OCI-LY3 (cell line): Measurements from ENCODE around the gene KLB.
"Not testable (repeated sequence)": the region's sequence is repeated elsewhere in the genome, so short reads cannot be mapped to it uniquely, and the experiment has no call there.

Source experiments
- H2AFZ ChIP-seq: fragments of 200-600, 300-600 bp; shearing (Covaris generic); 2 replicates; pipeline ENCODE4 v1.6.0; 2014; ENCODE audit warnings: antibody characterized with exemption, low read depth, low read length
- H3K27ac ChIP-seq: fragments of 200-600, 300-600 bp; sonication (generic); 2 replicates; pipeline ENCODE4 v1.5.1; 2014; ENCODE audit warnings: mild to moderate bottlenecking, low read length, moderate library complexity, mixed read lengths
- H3K27me3 ChIP-seq: fragments of 200-600, 300-600 bp; sonication (generic); 2 replicates; pipeline ENCODE4 v1.6.1; 2014; ENCODE audit warnings: low read depth, low read length, mixed read lengths
- H3K36me3 ChIP-seq: fragments of 200-600, 300-600 bp; sonication (generic); replicated peaks from 2 replicates; pipeline ENCODE3; 2014; ENCODE audit warnings: low read depth, low read length, mixed read lengths
- H3K4me1 ChIP-seq: fragments of 300-600, 200-600 bp; sonication (generic); 2 replicates; pipeline ENCODE4 v1.6.1; 2014; ENCODE audit warnings: low read length, mixed read lengths
- H3K4me2 ChIP-seq: fragments of 200-600, 300-600 bp; sonication (generic); 2 replicates; pipeline ENCODE4 v1.6.1; 2014; ENCODE audit warnings: low read length, mixed read lengths
- H3K4me3 ChIP-seq: fragments of 300-600, 200-600 bp; sonication (generic); 2 replicates; pipeline ENCODE4 v1.5.1; 2014; ENCODE audit warnings: antibody characterized with exemption, mild to moderate bottlenecking, low read length, moderate library complexity
- H3K79me2 ChIP-seq: fragments of 300-600, 200-600 bp; shearing (Covaris generic); 2 replicates; pipeline ENCODE4 v1.6.1; 2014; ENCODE audit warnings: mild to moderate bottlenecking, low read length, mixed read lengths
- H3K9ac ChIP-seq: fragments of 300-600, 200-600 bp; shearing (Covaris generic); 2 replicates; pipeline ENCODE4 v1.6.0; 2014; ENCODE audit warnings: mild to moderate bottlenecking, low read length, moderate library complexity
- H3K9me3 ChIP-seq: fragments of 200-600, 300-600 bp; shearing (Covaris generic); 2 replicates; pipeline ENCODE4 v1.6.1; 2014; ENCODE audit warnings: low read length, mixed read lengths; ENCODE audit not compliant: insufficient read depth
- H4K20me1 ChIP-seq: fragments of 200-600, 300-600 bp; sonication (generic); 2 replicates; pipeline ENCODE4 v1.6.1; 2016; ENCODE audit warnings: low read length, mixed read lengths; ENCODE audit not compliant: insufficient read depth
- CTCF ChIP-seq: fragments of 200-600, 300-600 bp; sonication (generic); IDR thresholded peaks from 2 replicates; pipeline ENCODE4 v1.5.1; 2014; ENCODE audit warnings: antibody characterized with exemption, low read length, low read depth
- EZH2phosphoT487 ChIP-seq: fragments of 200-600 bp; shearing (Covaris generic); IDR thresholded peaks from 2 replicates; pipeline ENCODE4 v1.6.1; 2018; ENCODE audit warnings: antibody characterized with exemption, mixed run types, low read depth

Gene KLB

GRCh38 chr4:39369301-39369700, 37.4 kb upstream of the KLB start:
- H3K79me2 ChIP-seq, result peaks cover 19% of the 10 kb centered on the region
- H3K4me1 ChIP-seq, result peaks cover 15% of the 10 kb centered on the region
- 0 out of 2 replicates have a peak, but pooled peaks cover 4% of the 10 kb centered on the region for H3K9me3 ChIP-seq
- H3K36me3 ChIP-seq, result no peaks in the 10 kb centered on the region
- H3K4me2 ChIP-seq, result no peak overlapping the region
- H3K27me3 ChIP-seq, result no peaks in the 10 kb centered on the region
- no peak overlapping the region for H2AFZ ChIP-seq
- H4K20me1 ChIP-seq, result peaks cover 11% of the 10 kb centered on the region
- TF ChIP-seq EZH2phosphoT487, result no peak
- TF ChIP-seq CTCF, result no peak
- H3K9ac ChIP-seq, result no peak overlapping the region
- H3K27ac ChIP-seq, result no peak overlapping the region
- no peak overlapping the region for H3K4me3 ChIP-seq

GRCh38 chr4:39371209-39371608, 35.5 kb upstream of the KLB start:
- H3K4me3 ChIP-seq, H3K9me3 ChIP-seq, H3K27me3 ChIP-seq, H3K4me1 ChIP-seq, H3K9ac ChIP-seq, H3K79me2 ChIP-seq, H3K27ac ChIP-seq, H3K36me3 ChIP-seq, H2AFZ ChIP-seq, H3K4me2 ChIP-seq, H4K20me1 ChIP-seq: not testable (repeated sequence)

DNA sequence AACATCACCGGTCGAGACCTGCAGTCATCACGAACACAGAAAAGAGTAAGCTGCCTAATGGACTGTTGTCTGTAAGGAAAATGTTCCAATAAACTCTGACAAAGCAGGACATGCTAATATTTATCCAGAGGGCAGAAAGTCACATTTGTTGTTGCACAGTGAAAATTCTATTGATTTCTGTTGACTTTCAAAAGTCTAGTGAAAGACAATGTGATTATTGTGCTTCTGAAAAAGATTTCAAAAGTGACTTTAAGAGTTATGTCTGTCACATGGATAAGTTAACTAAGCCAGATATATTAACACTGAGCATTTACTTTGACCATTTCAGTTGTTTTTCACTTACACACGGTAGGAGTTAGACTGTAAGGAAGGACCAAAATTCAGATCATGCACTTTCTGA, 31.3 kb upstream of the KLB start:
- TF ChIP-seq CTCF (no peak), EZH2phosphoT487 (no peak)
- no peak overlapping the region for H3K4me3 ChIP-seq
- H2AFZ ChIP-seq, result no peak overlapping the region
- H3K27me3 ChIP-seq, result no peaks in the 10 kb centered on the region
- H3K9ac ChIP-seq, result no peak overlapping the region
- H3K4me2 ChIP-seq, result no peak overlapping the region
- no peaks in the 10 kb centered on the region for H4K20me1 ChIP-seq
- H3K36me3 ChIP-seq, result no peaks in the 10 kb centered on the region
- 0 out of 2 replicates have a peak, but pooled peaks cover 4% of the 10 kb centered on the region for H3K9me3 ChIP-seq
- no peak overlapping the region for H3K27ac ChIP-seq
- H3K79me2 ChIP-seq, result no peaks in the 10 kb centered on the region
- no peaks in the 10 kb centered on the region for H3K4me1 ChIP-seq

GRCh38 chr4:39383690-39384089, 23.0 kb upstream of the KLB start:
- TF ChIP-seq CTCF (no peak), EZH2phosphoT487 (no peak)
- Histone ChIP-seq H4K20me1 (no peaks in the 10 kb centered on the region), H3K4me3 (no peak overlapping the region), H3K9me3 (no peaks in the 10 kb centered on the region), H3K36me3 (no peaks in the 10 kb centered on the region), H3K4me1 (no peaks in the 10 kb centered on the region), H3K4me2 (no peak overlapping the region), H3K27me3 (no peaks in the 10 kb centered on the region), H2AFZ (no peak overlapping the region), H3K79me2 (no peaks in the 10 kb centered on the region), H3K27ac (no peak overlapping the region), H3K9ac (no peak overlapping the region)

GRCh38 chr4:39384563-39384962, 22.2 kb upstream of the KLB start:
- Histone ChIP-seq H3K9me3 (no peaks in the 10 kb centered on the region), H3K9ac (no peak overlapping the region), H3K27ac (no peak overlapping the region), H3K36me3 (no peaks in the 10 kb centered on the region), H4K20me1 (no peaks in the 10 kb centered on the region), H3K4me1 (no peaks in the 10 kb centered on the region), H3K27me3 (no peaks in the 10 kb centered on the region), H3K4me3 (no peak overlapping the region), H3K79me2 (no peaks in the 10 kb centered on the region), H3K4me2 (no peak overlapping the region), H2AFZ (no peak overlapping the region)
- TF ChIP-seq EZH2phosphoT487, result no peak
- TF ChIP-seq CTCF, result no peak
